NCI-H2107 (cell line): ENCODE results near the gene RNF220.

Experiments used
- DNase-seq: peaks from one replicate; lab custom pipeline; 2025; lab: John Stamatoyannopoulos, UW

RNF220 gene

GRCh38 chr1:44636688-44637598 is 231.9 kb downstream of the RNF220 start:
- DNase-seq, result peak; percentile 74

GRCh38 chr1:44637702-44638411 is 232.8 kb downstream of the RNF220 start:
- no peak for DNase-seq

GRCh38 chr1:44640200-44640853 is 235.3 kb downstream of the RNF220 start:
- DNase-seq, result peak; percentile 74

GRCh38 chr1:44641126-44642102 is 236.4 kb downstream of the RNF220 start:
- no peak for DNase-seq

GRCh38 chr1:44642255-44642654 is 237.2 kb downstream of the RNF220 start:
- DNase-seq, result no peak

GRCh38 chr1:44642925-44643324 is 237.9 kb downstream of the RNF220 start:
- no peak for DNase-seq

GRCh38 chr1:44643721-44644334 is 238.8 kb downstream of the RNF220 start:
- no peak for DNase-seq

- DNase-seq, result no peak
Observed at GRCh38 chr1:44644806-44645205, 239.8 kb downstream of the RNF220 start.

- DNase-seq, result no peak
Observed at GRCh38 chr1:44645476-44646244, 240.6 kb downstream of the RNF220 start.

- no peak for DNase-seq
Observed at GRCh38 chr1:44646261-44647110, 241.4 kb downstream of the RNF220 start.

GRCh38 chr1:44647896-44648295 is 242.8 kb downstream of the RNF220 start:
- no peak for DNase-seq

GRCh38 chr1:44648529-44649250 is 243.6 kb downstream of the RNF220 start:
- DNase-seq, result no peak

GRCh38 chr1:44649788-44650158 is 244.7 kb downstream of the RNF220 start:
- no peak for DNase-seq

- DNase-seq, result peak; percentile 88
Observed at GRCh38 chr1:44650159-44650831, 245.2 kb downstream of the RNF220 start.

GRCh38 chr1:44651069-44651468 is 246.0 kb downstream of the RNF220 start:
- no peak for DNase-seq

GRCh38 chr1:44652445-44653106 is 247.5 kb downstream of the RNF220 start:
- DNase-seq, result peak; percentile 49
